Panc1 (cell line): ENCODE data around the gene TTLL11. TPM values are rescaled to one million over a fixed set of nuclear protein-coding genes. Genes with fewer than 3 reads are reported as not detected.

Experiments used
- ATAC-seq: fragments of 200-7000 bp; cut with Tn5 transposase; 2 replicates; pipeline ENCODE4 v1.9.1; 2020; ENCODE audit warnings: mild to moderate bottlenecking, moderate library complexity
- BruUV-seq: library from RNA; stranded (reverse); fragments of 400-500 nt; replicated peaks from 2 replicates; lab custom pipeline; 2021; lab: Mats Ljungman, UMichigan
- CTCF ChIA-PET: fragments of 300-600 bp; sonication (Branson Sonifier 250); formaldehyde crosslinking; loops from one replicate; lab custom pipeline; 2022; ENCODE audit warnings: antibody characterized with exemption; lab: Charles Lee
- POLR2A ChIA-PET: fragments of 300-600 bp; sonication (Branson Sonifier 250); formaldehyde crosslinking; loops from one replicate; lab custom pipeline; 2022; ENCODE audit warnings: antibody characterized with exemption; lab: Charles Lee
- DNase-seq: peaks from one replicate; pipeline ENCODE4 v3.0.0-alpha.2; 2010; ENCODE audit warnings: low read depth, low spot score
- H3K27ac ChIP-seq: 2 replicates; pipeline ENCODE4 v1.5.1; 2011; ENCODE audit warnings: mild to moderate bottlenecking, low read length, inconsistent platforms
- H3K27me3 ChIP-seq: fragments of 200-500 bp; sonication (Bioruptor generic); 2 replicates; pipeline ENCODE4 v1.6.0; 2014; ENCODE audit warnings: low read length, inconsistent platforms; ENCODE audit not compliant: control insufficient read depth, insufficient read depth
- H3K36me3 ChIP-seq: fragments of 200-500 bp; sonication (Bioruptor generic); 2 replicates; pipeline ENCODE4 v1.5.1; 2014; ENCODE audit warnings: inconsistent platforms, mild to moderate bottlenecking, low read length, moderate library complexity; ENCODE audit not compliant: control insufficient read depth, insufficient read depth
- H3K4me1 ChIP-seq: 2 replicates; pipeline ENCODE4 v1.5.1; 2011; ENCODE audit warnings: inconsistent platforms, mild to moderate bottlenecking, low read length, moderate library complexity; ENCODE audit not compliant: control insufficient read depth, insufficient read depth
- H3K4me3 ChIP-seq, 2 experiments: 2 replicates each; pipeline ENCODE4 v1.5.1; 2011 to 2012; ENCODE audit warnings: low read depth in 2 of 2, low read length in 2 of 2, mild to moderate bottlenecking in 2 of 2, inconsistent platforms in 1 of 2, moderate library complexity in 1 of 2
- H3K9me3 ChIP-seq: fragments of 200-500 bp; sonication (Bioruptor generic); 2 replicates; pipeline ENCODE4 v1.5.1; 2014; ENCODE audit warnings: low read depth, mild to moderate bottlenecking, inconsistent platforms, low read length, moderate library complexity; ENCODE audit not compliant: control insufficient read depth, insufficient read depth
- POLR2AphosphoS5 ChIP-seq: IDR thresholded peaks from 2 replicates; pipeline ENCODE4 v1.6.1; 2012; ENCODE audit warnings: mild to moderate bottlenecking, low read depth, low read length, moderate library complexity
- REST ChIP-seq, 2 experiments: IDR thresholded peaks; 2 replicates each; pipeline ENCODE4 v1.6.1; 2011 to 2012; ENCODE audit warnings: low read depth in 2 of 2, control low read depth in 1 of 2, low read length in 1 of 2, mild to moderate bottlenecking in 1 of 2, moderate library complexity in 1 of 2; ENCODE audit not compliant: insufficient read depth in 1 of 2
- SIN3A ChIP-seq: IDR thresholded peaks from 2 replicates; pipeline ENCODE4 v1.6.1; 2012; ENCODE audit warnings: low read depth, mild to moderate bottlenecking, low read length, moderate library complexity, borderline replicate concordance; ENCODE audit not compliant: insufficient read depth
- TCF7L2 ChIP-seq: IDR thresholded peaks from 2 replicates; pipeline ENCODE4 v1.6.1; 2011; ENCODE audit warnings: mild to moderate bottlenecking, low read depth, low read length, inconsistent platforms
- in situ Hi-C: cut with HindIII; loops from 2 replicates; pipeline ENCODE4 v1.10.0; 2016; ENCODE audit warnings: low sequenced_read_pairs, low pct_unique_long_range_greater_than_20kb
- intact Hi-C: fragments of 100-400 bp; cut with micrococcal nuclease; formaldehyde crosslinking; loops from one replicate; pipeline ENCODE4 v1.10.0; 2022; ENCODE audit not compliant: unreplicated experiment
- total RNA-seq: library from RNA; stranded (reverse); gene quantifications from one replicate; pipeline ENCODE4 v1.2.1, GENCODE V29; 2021; ENCODE audit not compliant: unreplicated experiment
- TF ChIP-seq, protein P1 (sequence below): fragments of 450-650 bp; IDR thresholded peaks from 2 replicates; pipeline ENCODE4 v1.5.1; 2017; ENCODE audit warnings: mild to moderate bottlenecking

TTLL11 gene
- total RNA-seq, 1 experiment from 2014 or later, result 1.1 TPM

GRCh38 chr9:121818841-121819427 lies 274.2 kb downstream of the TTLL11 start:
- CTCF ChIA-PET, result no interaction called here

GRCh38 chr9:121818016-121818661 lies 275.0 kb downstream of the TTLL11 start:
- no peaks in the 10 kb centered on the region for H3K4me1 ChIP-seq
- CTCF ChIA-PET, result no interaction called here
- DNase-seq (no peak), ATAC-seq (no peak)
- no TSS peak for BruUV-seq
- no peak overlapping the region for H3K4me3 ChIP-seq
- H3K27ac ChIP-seq, result no peak overlapping the region
- TF ChIP-seq REST (IDR thresholded peaks at IDR 0.05; ENCODE audit: insufficient read depth in 1 of 2, low read depth in 2 of 2, low read length in 1 of 2) (no peak), SIN3A (no peak), POLR2AphosphoS5 (no peak), TCF7L2 (no peak)
- TF ChIP-seq, protein P1, sequence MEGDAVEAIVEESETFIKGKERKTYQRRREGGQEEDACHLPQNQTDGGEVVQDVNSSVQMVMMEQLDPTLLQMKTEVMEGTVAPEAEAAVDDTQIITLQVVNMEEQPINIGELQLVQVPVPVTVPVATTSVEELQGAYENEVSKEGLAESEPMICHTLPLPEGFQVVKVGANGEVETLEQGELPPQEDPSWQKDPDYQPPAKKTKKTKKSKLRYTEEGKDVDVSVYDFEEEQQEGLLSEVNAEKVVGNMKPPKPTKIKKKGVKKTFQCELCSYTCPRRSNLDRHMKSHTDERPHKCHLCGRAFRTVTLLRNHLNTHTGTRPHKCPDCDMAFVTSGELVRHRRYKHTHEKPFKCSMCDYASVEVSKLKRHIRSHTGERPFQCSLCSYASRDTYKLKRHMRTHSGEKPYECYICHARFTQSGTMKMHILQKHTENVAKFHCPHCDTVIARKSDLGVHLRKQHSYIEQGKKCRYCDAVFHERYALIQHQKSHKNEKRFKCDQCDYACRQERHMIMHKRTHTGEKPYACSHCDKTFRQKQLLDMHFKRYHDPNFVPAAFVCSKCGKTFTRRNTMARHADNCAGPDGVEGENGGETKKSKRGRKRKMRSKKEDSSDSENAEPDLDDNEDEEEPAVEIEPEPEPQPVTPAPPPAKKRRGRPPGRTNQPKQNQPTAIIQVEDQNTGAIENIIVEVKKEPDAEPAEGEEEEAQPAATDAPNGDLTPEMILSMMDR, result no peak
- POLR2A ChIA-PET, result no interaction called here
- no peaks in the 10 kb centered on the region for H3K27me3 ChIP-seq
- no peaks in the 10 kb centered on the region for H3K9me3 ChIP-seq
- intact Hi-C loops (no loop called here), in situ Hi-C loops (no loop called here)
- H3K36me3 ChIP-seq, result no peaks in the 10 kb centered on the region

More at GRCh38 chr9:121818841-121819427, 274.2 kb downstream of the TTLL11 start:
- no peak overlapping the region for H3K27ac ChIP-seq
- POLR2A ChIA-PET, result no interaction called here
- no peaks in the 10 kb centered on the region for H3K4me1 ChIP-seq
- H3K4me3 ChIP-seq, result no peak overlapping the region
- no peak for TF ChIP-seq SIN3A
- H3K9me3 ChIP-seq, result no peaks in the 10 kb centered on the region
- no peaks in the 10 kb centered on the region for H3K36me3 ChIP-seq
- H3K27me3 ChIP-seq, result no peaks in the 10 kb centered on the region
- DNase-seq (no peak), ATAC-seq (no peak)
- BruUV-seq, result no TSS peak
- in situ Hi-C loops, result no loop called here
- intact Hi-C loops, result no loop called here

- no peaks in the 10 kb centered on the region for H3K9me3 ChIP-seq
- H3K27ac ChIP-seq, result no peak overlapping the region
- intact Hi-C loops, result no loop called here
- DNase-seq (no peak), ATAC-seq (no peak)
- H3K27me3 ChIP-seq, result no peaks in the 10 kb centered on the region
- ChIA-PET CTCF (no interaction called here), POLR2A (no interaction called here)
- no TSS peak for BruUV-seq
- H3K4me3 ChIP-seq, result no peak overlapping the region
- H3K36me3 ChIP-seq, result no peaks in the 10 kb centered on the region
- in situ Hi-C loops, result no loop called here
- no peaks in the 10 kb centered on the region for H3K4me1 ChIP-seq
- no peak for TF ChIP-seq POLR2AphosphoS5
- TF ChIP-seq REST (IDR thresholded peaks at IDR 0.05; ENCODE audit: insufficient read depth in 1 of 2, low read depth in 2 of 2, low read length in 1 of 2), result no peak
- TF ChIP-seq TCF7L2, result no peak
- TF ChIP-seq, protein P1, result no peak
- no peak for TF ChIP-seq SIN3A
Observed at GRCh38 chr9:121817476-121817875, 275.6 kb downstream of the TTLL11 start.
